ENCODE data around the gene LHX1. TPM values are rescaled to one million over a fixed set of nuclear protein-coding genes. Genes with fewer than 3 reads are reported as not detected.

LHX1 gene
- total and polyA plus RNA-seq, 5 donors from 2014 or later = 0.05 to 0.22 (median 0.05) TPM; not detected in 2

GRCh38 chr17:36894925-36895324 is 42.4 kb upstream of the LHX1 start:
- Histone ChIP-seq H3K4me3 (ENCODE audit: low read depth, low read length) (no peak overlapping the region), H3K27ac (ENCODE audit: insufficient read depth, low read length, poor library complexity, severe bottlenecking) (no peak overlapping the region), H3K9me3 (ENCODE audit: control insufficient read depth in 2 of 2, low read length in 2 of 2) (no peaks in the 10 kb centered on the region), H3K27me3 (ENCODE audit: control insufficient read depth, insufficient read depth, low read length) (peaks cover 2% of the 10 kb centered on the region), H3K36me3 (ENCODE audit: control insufficient read depth, insufficient read depth, low read length) (no peaks in the 10 kb centered on the region), H3K4me1 (ENCODE audit: control insufficient read depth, insufficient read depth, low read length, poor library complexity, severe bottlenecking) (no peaks in the 10 kb centered on the region)
- Mint-ChIP-seq H3K27ac (no peak overlapping the region), H3K9me3 (no peaks in the 10 kb centered on the region), H3K27me3 (peaks cover 17% of the 10 kb centered on the region), H3K4me1 (peaks cover 0 to 4% (median 0%) of the 10 kb centered on the region in 4 donors), H3K36me3 (no peaks in the 10 kb centered on the region), H3K4me3 (no peak overlapping the region)
- ATAC-seq (ENCODE audit: low read depth in 2 of 2) (no peak), DNase-seq (no peak)

DNA sequence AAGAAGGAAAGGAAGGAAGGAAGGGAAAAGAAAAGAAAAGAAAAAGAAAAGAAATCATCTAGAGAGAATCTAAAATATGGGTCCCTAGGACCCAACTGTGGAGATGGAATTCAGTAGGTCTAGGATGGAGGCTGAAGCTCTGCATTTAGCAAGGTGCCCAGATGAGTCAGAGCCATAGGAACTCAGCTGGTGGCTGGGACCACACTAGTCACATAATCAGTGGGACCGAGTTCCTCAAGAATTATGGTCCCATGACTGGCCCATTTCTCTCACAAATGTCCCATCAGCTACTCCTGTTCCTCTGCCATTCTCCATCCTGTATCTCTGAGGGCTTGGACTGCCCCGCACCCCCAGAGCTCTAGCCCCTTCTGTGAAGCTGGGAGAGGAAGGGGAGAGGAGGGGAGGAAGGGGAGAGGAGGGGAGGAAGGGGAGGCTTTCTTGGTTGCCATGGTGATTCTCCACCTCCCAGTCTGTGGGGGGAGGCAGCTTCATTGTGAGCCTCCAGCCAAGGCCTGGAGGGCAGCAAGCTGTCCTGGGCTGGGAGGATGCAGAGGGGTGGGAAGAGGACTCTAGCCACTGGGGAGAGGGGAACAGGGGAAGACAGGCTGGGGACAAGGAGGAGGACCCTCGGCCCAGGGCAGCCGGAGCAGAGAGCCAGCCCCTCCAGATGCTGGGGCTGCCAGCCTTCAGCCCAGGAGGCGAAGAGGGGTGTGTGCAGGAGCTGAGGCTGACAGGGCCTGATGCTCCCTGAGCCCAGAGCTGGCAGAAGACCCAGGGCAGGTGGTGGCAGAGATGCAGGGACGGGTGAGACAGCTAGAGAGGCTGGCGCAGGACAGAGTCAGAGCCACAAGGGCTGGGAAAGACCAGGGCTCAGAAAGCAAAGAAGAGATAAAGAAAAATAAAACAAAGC is 37.8 kb upstream of the LHX1 start:
- Mint-ChIP-seq H3K27me3 (peaks cover 27% of the 10 kb centered on the region), H3K36me3 (no peaks in the 10 kb centered on the region), H3K4me1 (peaks cover 0 to 4% (median 0%) of the 10 kb centered on the region in 4 donors), H3K27ac (peak overlapping the region in 1 of 3 donors; percentile 93), H3K9me3 (peaks cover 0 to 1% (median 0%) of the 10 kb centered on the region in 7 donors), H3K4me3 (no peak overlapping the region)
- Histone ChIP-seq H3K9me3 (ENCODE audit: control insufficient read depth in 2 of 2, low read length in 2 of 2) (no peaks in the 10 kb centered on the region), H3K4me3 (ENCODE audit: low read depth, low read length) (no peak overlapping the region), H3K27me3 (ENCODE audit: control insufficient read depth, insufficient read depth, low read length) (peaks cover 2% of the 10 kb centered on the region), H3K4me1 (ENCODE audit: control insufficient read depth, insufficient read depth, low read length, poor library complexity, severe bottlenecking) (no peaks in the 10 kb centered on the region), H3K36me3 (ENCODE audit: control insufficient read depth, insufficient read depth, low read length) (no peaks in the 10 kb centered on the region), H3K27ac (ENCODE audit: insufficient read depth, low read length, poor library complexity, severe bottlenecking) (no peak overlapping the region)
- DNase-seq = no peak
- no peak for ATAC-seq (ENCODE audit: low read depth in 2 of 2)

DNA sequence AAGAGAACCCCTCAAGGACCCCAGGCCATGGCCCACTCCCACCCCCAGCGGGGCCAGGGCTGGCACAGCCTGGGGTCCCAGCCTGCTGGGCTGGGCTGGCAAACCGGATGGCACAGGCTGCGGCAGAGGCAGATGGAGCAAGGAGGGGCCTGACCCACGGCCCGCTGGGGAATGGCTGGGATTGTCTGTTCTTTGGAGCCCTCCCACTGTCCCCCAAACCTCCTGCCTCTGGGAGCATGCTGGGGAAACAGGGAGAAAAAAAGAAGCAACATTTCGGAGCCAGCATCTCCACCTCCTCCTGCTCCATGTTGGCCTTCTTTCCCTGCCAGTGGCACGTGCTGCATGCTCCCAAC is 37.1 kb upstream of the LHX1 start:
- H3K36me3 Mint-ChIP-seq = no peaks in the 10 kb centered on the region
- Histone ChIP-seq H3K27ac (ENCODE audit: insufficient read depth, low read length, poor library complexity, severe bottlenecking) (no peak overlapping the region), H3K4me3 (ENCODE audit: low read depth, low read length) (no peak overlapping the region), H3K9me3 (ENCODE audit: control insufficient read depth in 2 of 2, low read length in 2 of 2) (no peaks in the 10 kb centered on the region), H3K36me3 (ENCODE audit: control insufficient read depth, insufficient read depth, low read length) (no peaks in the 10 kb centered on the region), H3K27me3 (ENCODE audit: control insufficient read depth, insufficient read depth, low read length) (peaks cover 2% of the 10 kb centered on the region), H3K4me1 (ENCODE audit: control insufficient read depth, insufficient read depth, low read length, poor library complexity, severe bottlenecking) (no peaks in the 10 kb centered on the region)
- no peak overlapping the region for H3K27ac Mint-ChIP-seq
- H3K27me3 Mint-ChIP-seq = peaks cover 26% of the 10 kb centered on the region
- H3K4me3 Mint-ChIP-seq = no peak overlapping the region
- ATAC-seq (ENCODE audit: low read depth in 2 of 2) (no peak), DNase-seq (no peak)
- H3K4me1 Mint-ChIP-seq = peaks cover 0 to 4% (median 0%) of the 10 kb centered on the region in 4 donors
- H3K9me3 Mint-ChIP-seq = peaks cover 0 to 1% (median 0%) of the 10 kb centered on the region in 7 donors

DNA sequence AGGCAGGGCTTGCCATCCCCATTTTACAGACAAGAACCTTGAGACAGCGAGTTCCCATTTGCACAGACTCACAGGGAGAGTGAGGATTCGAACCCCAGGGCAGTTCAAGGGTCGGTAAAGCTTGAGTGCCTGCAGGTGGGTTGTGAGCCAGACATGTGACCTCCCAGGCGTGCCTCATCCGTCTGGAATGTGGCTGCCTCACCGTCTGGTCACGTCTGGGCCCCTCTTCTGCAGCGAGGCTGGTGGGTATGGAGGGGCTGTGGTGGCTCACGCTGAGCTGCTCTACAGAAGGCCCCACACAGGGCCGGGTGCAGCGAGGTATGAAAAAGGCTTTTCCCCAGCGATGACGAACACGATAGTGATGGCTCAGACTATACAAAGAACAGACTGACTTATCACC is 35.8 kb upstream of the LHX1 start:
- Mint-ChIP-seq H3K27ac (no peak overlapping the region), H3K27me3 (peaks cover 24% of the 10 kb centered on the region), H3K4me3 (no peak overlapping the region), H3K36me3 (no peaks in the 10 kb centered on the region), H3K4me1 (no peaks in the 10 kb centered on the region), H3K9me3 (peaks cover 0 to 1% (median 0%) of the 10 kb centered on the region in 7 donors)
- Histone ChIP-seq H3K27me3 (ENCODE audit: control insufficient read depth, insufficient read depth, low read length) (no peaks in the 10 kb centered on the region), H3K9me3 (ENCODE audit: control insufficient read depth in 2 of 2, low read length in 2 of 2) (no peaks in the 10 kb centered on the region), H3K27ac (ENCODE audit: insufficient read depth, low read length, poor library complexity, severe bottlenecking) (no peak overlapping the region), H3K36me3 (ENCODE audit: control insufficient read depth, insufficient read depth, low read length) (no peaks in the 10 kb centered on the region), H3K4me1 (ENCODE audit: control insufficient read depth, insufficient read depth, low read length, poor library complexity, severe bottlenecking) (no peaks in the 10 kb centered on the region), H3K4me3 (ENCODE audit: low read depth, low read length) (no peak overlapping the region)
- ATAC-seq (ENCODE audit: low read depth in 2 of 2) = no peak
- no peak for DNase-seq

DNA sequence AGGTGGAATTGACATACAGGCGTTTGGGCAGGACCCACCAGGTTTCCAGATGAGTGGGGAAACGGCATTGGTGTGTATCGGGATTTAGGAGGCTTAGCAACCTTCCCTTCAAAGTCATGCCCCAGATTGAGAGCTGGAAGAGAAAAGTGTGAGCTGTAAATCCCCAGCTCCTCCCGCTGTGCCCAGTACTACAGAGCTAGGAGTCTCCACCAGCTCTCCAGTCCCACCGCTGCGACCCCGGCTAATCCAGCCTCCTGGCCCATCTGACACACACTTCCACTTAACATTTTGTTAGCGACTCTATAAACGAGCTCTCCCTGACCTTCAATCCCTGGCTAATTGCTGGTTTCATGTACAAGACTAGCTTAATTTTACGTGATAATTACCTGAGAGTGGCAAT is 29.9 kb upstream of the LHX1 start:
- Mint-ChIP-seq H3K27me3 (peaks cover 23% of the 10 kb centered on the region), H3K36me3 (no peaks in the 10 kb centered on the region)

GRCh38 chr17:36910513-36910912 is 26.8 kb upstream of the LHX1 start:
- H3K27ac Mint-ChIP-seq = no peak overlapping the region
- H3K27me3 Mint-ChIP-seq = peaks cover 26% of the 10 kb centered on the region

More for the DNA sequence above, 29.9 kb upstream of the LHX1 start:
- DNase-seq = no peak
- Mint-ChIP-seq H3K9me3 (no peaks in the 10 kb centered on the region), H3K4me1 (no peaks in the 10 kb centered on the region), H3K4me3 (no peak overlapping the region), H3K27ac (no peak overlapping the region)
- no peak for ATAC-seq (ENCODE audit: low read depth in 2 of 2)
- H3K9me3 ChIP-seq (ENCODE audit: control insufficient read depth in 2 of 2, low read length in 2 of 2) = no peaks in the 10 kb centered on the region
- no peak overlapping the region for H3K4me3 ChIP-seq (ENCODE audit: low read depth, low read length)
- H3K27ac ChIP-seq (ENCODE audit: insufficient read depth, low read length, poor library complexity, severe bottlenecking) = no peak overlapping the region
- H3K36me3 ChIP-seq (ENCODE audit: control insufficient read depth, insufficient read depth, low read length) = no peaks in the 10 kb centered on the region
- no peaks in the 10 kb centered on the region for H3K27me3 ChIP-seq (ENCODE audit: control insufficient read depth, insufficient read depth, low read length)
- no peaks in the 10 kb centered on the region for H3K4me1 ChIP-seq (ENCODE audit: control insufficient read depth, insufficient read depth, low read length, poor library complexity, severe bottlenecking)

DNA sequence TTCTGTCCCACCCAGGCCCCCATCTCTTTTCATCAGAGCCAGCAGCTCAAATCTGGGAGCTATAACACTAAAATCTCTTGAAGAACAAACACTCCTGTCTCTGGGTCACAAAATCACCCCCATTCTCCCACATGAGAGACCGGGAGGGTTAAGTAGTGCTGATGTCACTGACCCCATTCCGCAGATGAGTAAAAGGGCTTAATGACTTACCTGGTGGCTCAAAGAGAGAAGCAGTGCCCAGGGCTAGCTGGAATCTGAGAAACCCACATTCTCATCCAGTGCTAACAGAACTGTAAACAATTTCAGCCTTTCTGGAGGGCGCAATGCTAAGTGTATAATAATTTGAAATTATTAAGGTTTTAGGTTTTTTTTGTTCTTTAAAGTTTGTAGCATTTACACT is 26.3 kb upstream of the LHX1 start:
- Mint-ChIP-seq H3K36me3 (no peaks in the 10 kb centered on the region), H3K27ac (no peak overlapping the region), H3K9me3 (no peaks in the 10 kb centered on the region), H3K4me1 (no peaks in the 10 kb centered on the region), H3K27me3 (peaks cover 29% of the 10 kb centered on the region), H3K4me3 (no peak overlapping the region)
- ATAC-seq (ENCODE audit: low read depth in 2 of 2) (no peak), DNase-seq (no peak)
- H3K27ac ChIP-seq (ENCODE audit: insufficient read depth, low read length, poor library complexity, severe bottlenecking) = no peak overlapping the region
- H3K4me1 ChIP-seq (ENCODE audit: control insufficient read depth, insufficient read depth, low read length, poor library complexity, severe bottlenecking) = no peaks in the 10 kb centered on the region
- H3K27me3 ChIP-seq (ENCODE audit: control insufficient read depth, insufficient read depth, low read length) = no peaks in the 10 kb centered on the region
- H3K4me3 ChIP-seq (ENCODE audit: low read depth, low read length) = no peak overlapping the region
- H3K36me3 ChIP-seq (ENCODE audit: control insufficient read depth, insufficient read depth, low read length) = no peaks in the 10 kb centered on the region
- H3K9me3 ChIP-seq (ENCODE audit: control insufficient read depth in 2 of 2, low read length in 2 of 2) = no peaks in the 10 kb centered on the region

More at GRCh38 chr17:36910513-36910912, 26.8 kb upstream of the LHX1 start:
- Histone ChIP-seq H3K9me3 (ENCODE audit: control insufficient read depth in 2 of 2, low read length in 2 of 2) (no peaks in the 10 kb centered on the region), H3K27ac (ENCODE audit: insufficient read depth, low read length, poor library complexity, severe bottlenecking) (no peak overlapping the region), H3K36me3 (ENCODE audit: control insufficient read depth, insufficient read depth, low read length) (no peaks in the 10 kb centered on the region), H3K27me3 (ENCODE audit: control insufficient read depth, insufficient read depth, low read length) (no peaks in the 10 kb centered on the region), H3K4me1 (ENCODE audit: control insufficient read depth, insufficient read depth, low read length, poor library complexity, severe bottlenecking) (no peaks in the 10 kb centered on the region), H3K4me3 (ENCODE audit: low read depth, low read length) (no peak overlapping the region)
- H3K4me1 Mint-ChIP-seq = no peaks in the 10 kb centered on the region
- H3K4me3 Mint-ChIP-seq = no peak overlapping the region
- DNase-seq (no peak), ATAC-seq (ENCODE audit: low read depth in 2 of 2) (no peak)
- no peaks in the 10 kb centered on the region for H3K36me3 Mint-ChIP-seq
- H3K9me3 Mint-ChIP-seq = no peaks in the 10 kb centered on the region

DNA sequence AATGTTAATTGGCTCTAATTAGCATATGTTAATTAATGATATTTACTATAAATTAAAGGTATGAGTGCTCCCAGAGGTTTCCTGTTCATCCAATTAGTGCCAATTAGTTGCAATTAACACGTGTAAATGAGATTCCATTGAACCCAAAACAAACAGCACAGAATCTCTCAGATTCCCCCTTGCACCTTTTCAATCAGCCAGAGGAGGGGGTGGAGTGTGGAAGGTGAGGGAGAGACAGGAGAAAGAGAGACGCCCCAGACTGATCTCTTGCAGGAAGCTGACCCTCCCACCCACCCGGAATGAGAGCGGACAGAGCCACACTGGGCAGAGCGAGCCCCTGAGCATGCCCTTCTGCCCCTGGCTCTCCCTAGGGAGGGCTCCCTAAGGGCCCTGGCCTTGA is 24.1 kb upstream of the LHX1 start:
- no peak for ATAC-seq (ENCODE audit: low read depth in 2 of 2)
- no peak overlapping the region for H3K27ac ChIP-seq (ENCODE audit: insufficient read depth, low read length, poor library complexity, severe bottlenecking)
- Mint-ChIP-seq H3K4me1 (no peaks in the 10 kb centered on the region), H3K27me3 (peaks cover 14% of the 10 kb centered on the region), H3K9me3 (no peaks in the 10 kb centered on the region), H3K36me3 (no peaks in the 10 kb centered on the region), H3K27ac (no peak overlapping the region), H3K4me3 (no peak overlapping the region)
- H3K4me1 ChIP-seq (ENCODE audit: control insufficient read depth, insufficient read depth, low read length, poor library complexity, severe bottlenecking) = no peaks in the 10 kb centered on the region
- H3K4me3 ChIP-seq (ENCODE audit: low read depth, low read length) = no peak overlapping the region
- no peaks in the 10 kb centered on the region for H3K9me3 ChIP-seq (ENCODE audit: control insufficient read depth in 2 of 2, low read length in 2 of 2)
- H3K36me3 ChIP-seq (ENCODE audit: control insufficient read depth, insufficient read depth, low read length) = no peaks in the 10 kb centered on the region
- no peaks in the 10 kb centered on the region for H3K27me3 ChIP-seq (ENCODE audit: control insufficient read depth, insufficient read depth, low read length)
- DNase-seq = no peak

Measured in CD4-positive, CD25-positive, alpha-beta regulatory T cell (primary cell).